ENCODE results near the gene NMS. TPM values are rescaled to one million over a fixed set of nuclear protein-coding genes. Genes with fewer than 3 reads are reported as not detected.

Gene NMS
- total RNA-seq, 1 donor from 2014 or later = not detected

DNA sequence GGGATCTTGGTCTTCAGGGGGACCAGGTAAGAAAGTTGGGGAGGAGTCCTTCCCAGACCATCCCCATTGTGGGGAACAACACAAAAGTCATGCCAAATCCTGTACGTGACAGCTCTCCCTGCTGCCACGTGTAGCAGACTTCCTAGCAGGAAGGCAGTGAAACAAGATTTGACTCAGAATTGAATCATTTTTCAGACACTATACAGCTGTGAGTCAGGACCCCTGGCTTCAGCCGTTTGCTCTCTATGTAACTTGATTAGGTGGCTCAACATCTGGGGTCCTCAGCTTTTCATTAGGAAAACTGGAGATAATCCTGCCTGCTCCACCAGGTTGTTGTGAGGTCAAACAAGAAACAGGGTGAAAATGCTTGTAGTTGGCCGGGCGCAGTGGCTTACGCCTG, 59.6 kb downstream of the NMS start:
- TF ChIP-seq CTCF (IDR thresholded peaks at IDR 0.05; ENCODE audit: partially characterized antibody, unreplicated experiment) = no peak
- H3K4me1 Mint-ChIP-seq (ENCODE audit: low read depth, unreplicated experiment) = no peaks in the 10 kb centered on the region
- peaks cover 4% of the 10 kb centered on the region for H3K27me3 Mint-ChIP-seq (ENCODE audit: unreplicated experiment)
- no peaks in the 10 kb centered on the region for H3K36me3 Mint-ChIP-seq (ENCODE audit: unreplicated experiment)
- H3K9me3 Mint-ChIP-seq (ENCODE audit: unreplicated experiment) = peaks cover 2% of the 10 kb centered on the region
- no peak overlapping the region for H3K27ac Mint-ChIP-seq (ENCODE audit: unreplicated experiment)
- DNase-seq = no peak
- H3K4me3 Mint-ChIP-seq (ENCODE audit: unreplicated experiment) = no peak overlapping the region

Other genes with a start within 250 kb of the NMS start
- 1.3 TPM for gene LONRF2, start 148.0 kb upstream of the NMS start, total RNA-seq (ENCODE audit: unreplicated experiment)
- 25.0 TPM for gene CHST10, start 52.8 kb upstream of the NMS start, total RNA-seq (ENCODE audit: unreplicated experiment)
- 24.9 TPM for gene PDCL3, start 92.5 kb downstream of the NMS start, total RNA-seq (ENCODE audit: unreplicated experiment)